Measurements from ENCODE around the gene MMP8. TPM values are rescaled to one million over a fixed set of nuclear protein-coding genes. Genes with fewer than 3 reads are reported as not detected.
A peak's percentile ranks its signal among the peaks of the same experiment; 100 is the strongest.

MMP8 gene
- total and polyA plus RNA-seq, 11 donors, result 0.10 to 1.6 (median 0.44) TPM; not detected in 4

DNA sequence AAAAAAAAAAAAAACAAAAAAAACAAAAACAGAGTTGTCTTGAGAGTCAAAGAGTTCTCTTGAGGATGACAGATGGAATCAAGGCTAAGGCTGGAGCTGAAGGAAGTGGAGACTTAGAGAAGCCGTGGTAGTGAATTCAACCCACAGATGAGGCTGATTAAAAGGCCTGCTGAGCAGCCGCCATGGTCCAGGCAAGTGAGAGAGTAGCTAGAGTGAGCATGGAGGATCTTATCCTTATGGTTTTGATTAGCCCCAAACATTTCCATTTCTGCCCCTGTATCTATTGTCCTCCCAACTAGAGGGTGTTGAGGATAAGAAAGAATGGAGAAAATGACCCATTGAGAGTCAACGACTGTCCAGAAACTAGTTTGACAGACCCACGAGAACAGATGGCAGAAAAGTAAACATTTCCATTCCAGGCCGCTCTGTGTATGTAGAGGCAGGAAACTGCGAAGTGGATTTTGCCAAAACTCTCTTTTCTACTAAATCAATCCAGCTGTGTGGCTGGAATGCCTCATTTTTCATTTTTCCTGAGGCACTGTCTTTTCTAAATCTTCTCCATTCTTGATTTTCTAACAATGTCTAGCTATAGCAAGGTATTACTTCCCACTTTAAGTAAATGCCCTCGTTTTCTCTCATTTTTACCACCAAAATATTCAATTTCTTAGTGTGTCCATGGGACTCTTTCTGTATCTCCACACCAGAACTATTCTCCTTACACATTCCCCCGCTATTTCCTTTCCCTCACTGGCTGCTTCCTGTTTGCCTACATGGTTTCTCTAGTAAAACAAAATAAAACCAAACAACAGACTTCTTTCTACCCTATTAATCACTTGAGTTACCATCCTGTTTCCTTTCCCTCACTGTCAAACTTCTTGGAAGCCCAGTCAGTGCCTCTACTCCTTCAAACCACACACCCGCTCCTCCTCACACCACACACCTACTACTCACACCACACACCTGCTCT lies 5.4 kb upstream of the MMP8 start:
- peaks cover 0 to 8% (median 0%) of the 10 kb centered on the region in 9 donors for H3K27me3 ChIP-seq
- H3K4me1 ChIP-seq, result peaks cover 0 to 13% (median 0%) of the 10 kb centered on the region in 12 donors
- H3K27ac ChIP-seq, result no peak overlapping the region
- 66 to 67% (median 66%) methylated on average over 9 of the region's 9 CpGs for WGBS, 4 donors
- no peaks in the 10 kb centered on the region for H3K36me3 ChIP-seq
- intact Hi-C loops (cut with DNase I), result loop anchor here in 5 of 10 donors (5.0 to 10.0 kb wide), 2 partner anchors 205 to 212 kb away; no protein-coding TSS in a partner anchor
- DNase-seq, result no peak
- H3K9me3 ChIP-seq, result no peaks in the 10 kb centered on the region
- H3K4me3 ChIP-seq, result no peak overlapping the region
- no peak for ATAC-seq
- no peak for TF ChIP-seq POLR2A (IDR thresholded peaks at IDR 0.05)
- TF ChIP-seq, protein P1, sequence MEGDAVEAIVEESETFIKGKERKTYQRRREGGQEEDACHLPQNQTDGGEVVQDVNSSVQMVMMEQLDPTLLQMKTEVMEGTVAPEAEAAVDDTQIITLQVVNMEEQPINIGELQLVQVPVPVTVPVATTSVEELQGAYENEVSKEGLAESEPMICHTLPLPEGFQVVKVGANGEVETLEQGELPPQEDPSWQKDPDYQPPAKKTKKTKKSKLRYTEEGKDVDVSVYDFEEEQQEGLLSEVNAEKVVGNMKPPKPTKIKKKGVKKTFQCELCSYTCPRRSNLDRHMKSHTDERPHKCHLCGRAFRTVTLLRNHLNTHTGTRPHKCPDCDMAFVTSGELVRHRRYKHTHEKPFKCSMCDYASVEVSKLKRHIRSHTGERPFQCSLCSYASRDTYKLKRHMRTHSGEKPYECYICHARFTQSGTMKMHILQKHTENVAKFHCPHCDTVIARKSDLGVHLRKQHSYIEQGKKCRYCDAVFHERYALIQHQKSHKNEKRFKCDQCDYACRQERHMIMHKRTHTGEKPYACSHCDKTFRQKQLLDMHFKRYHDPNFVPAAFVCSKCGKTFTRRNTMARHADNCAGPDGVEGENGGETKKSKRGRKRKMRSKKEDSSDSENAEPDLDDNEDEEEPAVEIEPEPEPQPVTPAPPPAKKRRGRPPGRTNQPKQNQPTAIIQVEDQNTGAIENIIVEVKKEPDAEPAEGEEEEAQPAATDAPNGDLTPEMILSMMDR (IDR thresholded peaks at IDR 0.05), result no peak

DNA sequence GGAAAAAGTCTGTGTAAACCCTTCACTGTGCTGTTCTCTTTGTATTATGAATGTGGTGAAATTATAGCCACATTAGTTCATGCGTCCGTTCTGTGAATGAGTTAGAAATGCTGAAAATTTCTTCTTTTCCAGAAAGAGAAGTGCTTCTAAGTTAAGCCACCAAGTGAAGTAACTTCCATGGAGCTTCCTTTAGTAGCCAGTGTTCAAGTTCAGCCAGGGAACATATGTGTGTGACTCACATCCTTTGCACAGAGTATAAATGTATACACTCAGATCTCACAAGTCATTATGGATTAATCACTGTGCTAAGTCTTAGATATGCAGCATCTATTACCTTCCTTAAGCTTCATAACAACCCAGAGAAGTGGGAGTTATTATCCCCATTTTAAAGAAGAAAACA lies 3.1 kb upstream of the MMP8 start:
- peak in 2 of 4 donors; percentile 26 to 53 for ATAC-seq
- intact Hi-C loops (cut with DNase I), result no loop called here
- Histone ChIP-seq H3K4me1 (peaks cover 0 to 19% (median 0%) of the 10 kb centered on the region in 12 donors), H3K27me3 (peaks cover 0 to 4% (median 0%) of the 10 kb centered on the region in 9 donors), H3K27ac (no peak overlapping the region), H3K36me3 (no peaks in the 10 kb centered on the region), H3K9me3 (peaks cover 0 to 5% (median 0%) of the 10 kb centered on the region in 12 donors), H3K4me3 (no peak overlapping the region)
- DNase-seq, result no peak
- no peak for TF ChIP-seq POLR2A (IDR thresholded peaks at IDR 0.05)
- TF ChIP-seq, protein P1 (IDR thresholded peaks at IDR 0.05), result no peak
- WGBS, 4 donors, result 82 to 92% (median 83%) methylated on average over 2 of the region's 2 CpGs

DNA sequence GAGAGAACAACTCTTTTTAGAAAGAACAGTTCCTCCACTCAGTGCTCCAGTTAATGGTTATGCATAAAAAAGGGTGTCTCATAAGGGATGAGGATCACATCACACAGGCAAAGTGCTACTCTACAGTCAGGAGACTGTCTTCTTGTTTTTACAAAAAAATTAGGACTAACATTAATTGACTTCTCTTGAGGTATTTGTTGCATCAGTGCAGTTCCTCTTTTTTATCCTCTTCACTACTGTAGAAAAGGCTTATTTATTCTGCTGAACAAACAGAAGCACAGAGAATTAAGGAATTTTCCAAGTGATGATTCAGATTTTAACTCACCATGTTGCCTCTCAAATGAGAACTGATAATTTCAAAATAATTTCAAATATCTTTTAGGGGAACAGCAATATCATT lies 1.9 kb downstream of the MMP8 start:
- H3K36me3 ChIP-seq, result no peaks in the 10 kb centered on the region
- no peak overlapping the region for H3K4me3 ChIP-seq
- ATAC-seq (no peak), DNase-seq (no peak)
- intact Hi-C loops (cut with DNase I), result no loop called here
- H3K27ac ChIP-seq, result peak overlapping the region in 1 of 12 donors; percentile 50
- peaks cover 0 to 5% (median 0%) of the 10 kb centered on the region in 12 donors for H3K9me3 ChIP-seq
- H3K4me1 ChIP-seq, result peaks cover 0 to 13% (median 0%) of the 10 kb centered on the region in 12 donors
- TF ChIP-seq POLR2A (IDR thresholded peaks at IDR 0.05), result no peak
- TF ChIP-seq, protein P1 (IDR thresholded peaks at IDR 0.05), result no peak
- H3K27me3 ChIP-seq, result no peaks in the 10 kb centered on the region

DNA sequence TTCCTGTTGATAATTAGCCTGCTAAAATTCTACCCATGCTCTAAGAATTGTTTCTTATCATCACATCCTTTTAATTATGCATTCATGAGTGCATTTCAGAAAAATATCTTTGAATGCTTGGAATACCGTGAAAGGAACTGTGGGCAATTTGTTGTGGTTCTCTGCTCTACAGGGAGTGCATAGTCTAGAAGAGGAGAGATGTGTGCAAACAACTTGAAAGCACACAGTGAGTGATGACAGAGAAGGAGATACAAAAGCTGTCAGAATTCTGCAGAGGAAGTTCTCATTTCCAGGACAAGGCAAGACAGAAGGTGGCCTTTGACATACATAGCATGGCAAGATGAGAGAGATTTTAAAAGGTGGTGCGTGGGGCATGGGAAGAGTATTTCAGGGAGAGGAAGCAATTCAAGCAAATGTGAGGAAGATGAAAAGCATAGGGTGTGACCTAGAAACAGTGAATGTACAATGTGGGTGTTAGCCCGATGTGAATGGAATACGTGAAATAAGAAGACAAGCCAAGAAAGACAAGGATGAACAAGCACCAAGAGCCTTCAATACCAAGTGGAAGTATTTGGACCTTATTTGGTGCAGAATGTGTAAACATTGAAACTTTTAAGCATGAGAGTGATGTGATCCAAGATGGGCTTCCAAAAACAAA lies 5.0 kb downstream of the MMP8 start:
- intact Hi-C loops (cut with DNase I), result no loop called here
- Histone ChIP-seq H3K9me3 (peaks cover 0 to 5% (median 0%) of the 10 kb centered on the region in 12 donors), H3K4me1 (peaks cover 0 to 15% (median 0%) of the 10 kb centered on the region in 12 donors), H3K36me3 (no peaks in the 10 kb centered on the region), H3K27ac (no peak overlapping the region), H3K27me3 (no peaks in the 10 kb centered on the region), H3K4me3 (no peak overlapping the region)
- WGBS, 4 donors, result 44 to 68% (median 51%) methylated on average over 4 of the region's 4 CpGs
- ATAC-seq, result no peak
- no peak for DNase-seq
- TF ChIP-seq, protein P1 (IDR thresholded peaks at IDR 0.05), result no peak
- TF ChIP-seq POLR2A (IDR thresholded peaks at IDR 0.05), result no peak

All from heart left ventricle (tissue), 16 donors.